H1 (cell line): ENCODE measurements around the gene ADRA2B.

ENCODE experiments used
- MAX ChIP-seq: IDR thresholded peaks from 2 replicates; pipeline ENCODE4 v1.6.1; 2012; ENCODE audit warnings: inconsistent platforms
- RAD21 ChIP-seq, 2 experiments: IDR thresholded peaks in 1 of 2; conservative IDR thresholded peaks in 1 of 2; 2 replicates each; pipeline ENCODE4 v1.6.1; 2011; ENCODE audit warnings: low read depth in 2 of 2, low read length in 2 of 2, improper control_type of control experiment in 1 of 2, inconsistent platforms in 1 of 2, mild to moderate bottlenecking in 1 of 2, moderate library complexity in 1 of 2
- RFX5 ChIP-seq: IDR thresholded peaks from 2 replicates; pipeline ENCODE4 v1.6.1; 2011; ENCODE audit warnings: low read depth, low read length, improper control_type of control experiment, borderline replicate concordance
- TEAD4 ChIP-seq: IDR thresholded peaks from 2 replicates; pipeline ENCODE4 v1.6.1; 2012; ENCODE audit warnings: low read depth, low read length, inconsistent platforms, mixed read lengths

GRCh38 chr2:96139181-96139758, 22.9 kb upstream of the ADRA2B start:
- TF ChIP-seq RAD21 (IDR thresholded peaks at IDR 0.05 in 1 of 2, conservative IDR thresholded peaks at IDR 0.05 in 1 of 2; ENCODE audit: low read depth in 2 of 2, low read length in 2 of 2) (no peak), RFX5 (no peak), MAX (no peak), TEAD4 (peak; percentile 32; the same call in 1 of the 2 replicates)
